ENCODE measurements around the gene BUD31. TPM values are rescaled to one million over a fixed set of nuclear protein-coding genes. Genes with fewer than 3 reads are reported as not detected.
"Not testable (repeated sequence)": the region's sequence is repeated elsewhere in the genome, so short reads cannot be mapped to it uniquely, and the experiment has no call there.

The BUD31 gene
- total RNA-seq, 2 donors from 2014 or later = 36.7 to 57.0 TPM

- not testable (repeated sequence) for H3K27me3 ChIP-seq, H3K9me3 ChIP-seq, H3K4me1 ChIP-seq, H3K27ac ChIP-seq, H3K4me3 ChIP-seq
- H3K36me3 ChIP-seq = peaks cover 91% of the 10 kb centered on the region
- TF ChIP-seq CTCF (IDR thresholded peaks at IDR 0.05) = peak; percentile 59 to 71
- peak; percentile 64 for DNase-seq (ENCODE audit: low spot score)
These were observed 6.9 kb downstream of the BUD31 start for GRCh38 chr7:99415513-99416127.

GRCh38 chr7:99418260-99418659 is 9.5 kb downstream of the BUD31 start:
- H3K4me1 ChIP-seq = no peaks in the 10 kb centered on the region
- H3K27me3 ChIP-seq = no peaks in the 10 kb centered on the region
- H3K36me3 ChIP-seq = peaks cover 68% of the 10 kb centered on the region
- H3K4me3 ChIP-seq = no peak overlapping the region
- no peak for TF ChIP-seq CTCF (IDR thresholded peaks at IDR 0.05)
- no peak for DNase-seq (ENCODE audit: low spot score)
- H3K9me3 ChIP-seq = no peaks in the 10 kb centered on the region
- H3K27ac ChIP-seq = no peak overlapping the region

GRCh38 chr7:99419323-99420021 is 10.7 kb downstream of the BUD31 start:
- Histone ChIP-seq H3K9me3 (no peaks in the 10 kb centered on the region), H3K4me1 (no peaks in the 10 kb centered on the region), H3K27me3 (no peaks in the 10 kb centered on the region), H3K27ac (no peak overlapping the region), H3K4me3 (no peak overlapping the region), H3K36me3 (peaks cover 74% of the 10 kb centered on the region)
- no peak for TF ChIP-seq CTCF (IDR thresholded peaks at IDR 0.05)
- no peak for DNase-seq (ENCODE audit: low spot score)

GRCh38 chr7:99420213-99420612 is 11.4 kb downstream of the BUD31 start:
- Histone ChIP-seq H3K27me3 (no peaks in the 10 kb centered on the region), H3K4me3 (no peak overlapping the region), H3K4me1 (no peaks in the 10 kb centered on the region), H3K9me3 (no peaks in the 10 kb centered on the region), H3K27ac (no peak overlapping the region), H3K36me3 (peaks cover 72% of the 10 kb centered on the region)
- DNase-seq (ENCODE audit: low spot score) = no peak
- no peak for TF ChIP-seq CTCF (IDR thresholded peaks at IDR 0.05)

- H3K27ac ChIP-seq = no peak overlapping the region
- H3K27me3 ChIP-seq = no peaks in the 10 kb centered on the region
- no peak overlapping the region for H3K4me3 ChIP-seq
- H3K9me3 ChIP-seq = no peaks in the 10 kb centered on the region
- DNase-seq (ENCODE audit: low spot score) = no peak
- peaks cover 67% of the 10 kb centered on the region for H3K36me3 ChIP-seq
- no peaks in the 10 kb centered on the region for H3K4me1 ChIP-seq
- TF ChIP-seq CTCF (IDR thresholded peaks at IDR 0.05) = no peak
These were observed 12.2 kb downstream of the BUD31 start for GRCh38 chr7:99420986-99421385.
